HG03521 (cell line): Measurements from ENCODE around the gene SPTB.

Experiments used
- ATAC-seq: cut with Tn5 transposase; IDR thresholded peaks from one replicate; pipeline ENCODE4 v1.9.1; 2021; ENCODE audit warnings: mild to moderate bottlenecking, moderate library complexity; ENCODE audit not compliant: unreplicated experiment

SPTB gene

GRCh38 chr14:64732536-64733120, 147.1 kb downstream of the SPTB start:
- ATAC-seq = no peak

- no peak for ATAC-seq
Observed at GRCh38 chr14:64732066-64732465, 147.6 kb downstream of the SPTB start.

- no peak for ATAC-seq
Observed at GRCh38 chr14:64731141-64731581, 148.5 kb downstream of the SPTB start.

GRCh38 chr14:64730681-64731080, 149.0 kb downstream of the SPTB start:
- no peak for ATAC-seq

GRCh38 chr14:64730061-64730440, 149.7 kb downstream of the SPTB start:
- ATAC-seq = no peak

- ATAC-seq = no peak
Observed at GRCh38 chr14:64729386-64730060, 150.2 kb downstream of the SPTB start.

GRCh38 chr14:64728856-64729255, 150.9 kb downstream of the SPTB start:
- no peak for ATAC-seq

GRCh38 chr14:64728106-64728505, 151.6 kb downstream of the SPTB start:
- ATAC-seq = no peak

GRCh38 chr14:64727551-64728071, 152.1 kb downstream of the SPTB start:
- ATAC-seq = no peak

GRCh38 chr14:64726585-64726890, 153.2 kb downstream of the SPTB start:
- ATAC-seq = no peak

- no peak for ATAC-seq
Observed at GRCh38 chr14:64725879-64726584, 153.7 kb downstream of the SPTB start.

- ATAC-seq = no peak
Observed at GRCh38 chr14:64725261-64725815, 154.4 kb downstream of the SPTB start.

- no peak for ATAC-seq
Observed at GRCh38 chr14:64724578-64724930, 155.2 kb downstream of the SPTB start.

GRCh38 chr14:64723691-64724577, 155.8 kb downstream of the SPTB start:
- no peak for ATAC-seq

GRCh38 chr14:64722842-64723447, 156.8 kb downstream of the SPTB start:
- ATAC-seq = no peak

- ATAC-seq = no peak
Observed at GRCh38 chr14:64721899-64722298, 157.8 kb downstream of the SPTB start.

GRCh38 chr14:64721391-64721791, 158.3 kb downstream of the SPTB start:
- ATAC-seq = no peak

GRCh38 chr14:64720131-64720576, 159.6 kb downstream of the SPTB start:
- ATAC-seq = no peak

- ATAC-seq = no peak
Observed at GRCh38 chr14:64719601-64720000, 160.1 kb downstream of the SPTB start.

GRCh38 chr14:64718762-64719161, 160.9 kb downstream of the SPTB start:
- no peak for ATAC-seq
